ENCODE measurements around the gene TSR2. TPM values are rescaled to one million over a fixed set of nuclear protein-coding genes. Genes with fewer than 3 reads are reported as not detected.
"Not testable (repeated sequence)": the region's sequence is repeated elsewhere in the genome, so short reads cannot be mapped to it uniquely, and the experiment has no call there.

TSR2 gene
- total and polyA plus RNA-seq, 10 of the 15 experiments (the other 5 are each of a cell fraction or from before 2014, with no cell fraction given) = 8.5 to 73.2 (median 30.8) TPM

GRCh38 chrX:54484666-54485065, 44.5 kb downstream of the TSR2 start:
- no peaks in the 10 kb centered on the region for H3K36me3 ChIP-seq (ENCODE audit: control insufficient read depth in 2 of 2, insufficient read depth in 2 of 2, low read length in 1 of 2)
- H2AFZ ChIP-seq (ENCODE audit: control insufficient read depth, low read depth, low read length) = no peak overlapping the region
- intact Hi-C loops (cut with micrococcal nuclease; ENCODE audit: unreplicated experiment) (no loop called here), in situ Hi-C loops (cut with MboI) (no loop called here)
- no peaks in the 10 kb centered on the region for H3K4me1 ChIP-seq (ENCODE audit: control insufficient read depth, insufficient read depth, low read length)
- FAIRE-seq (no peak), DNase-seq (ENCODE audit: low read depth, low spot score) (no peak), ATAC-seq (no peak)
- no peaks in the 10 kb centered on the region for H4K20me1 ChIP-seq (ENCODE audit: control insufficient read depth, insufficient read depth)
- BruUV-seq (replicated peaks) = no TSS peak
- 9% methylated on average over 3 of the region's 3 CpGs for WGBS (ENCODE audit: insufficient coverage, insufficient replicate concordance, low lambda C conversion rate, missing lambda C conversion rate)
- TF ChIP-seq IKZF1 (conservative IDR thresholded peaks at IDR 0.05) (no peak), TAF1 (IDR thresholded peaks at IDR 0.05; ENCODE audit: borderline replicate concordance, low read depth, low read length) (no peak)
- no peak overlapping the region for H3K4me3 ChIP-seq
- H3K4me2 ChIP-seq (ENCODE audit: control insufficient read depth, insufficient read depth) = no peak overlapping the region
- no peaks in the 10 kb centered on the region for H3K9me3 ChIP-seq (replicated peaks; ENCODE audit: control insufficient read depth, insufficient read depth, low read length)
- no peak overlapping the region for H3K9ac ChIP-seq (ENCODE audit: control insufficient read depth, insufficient read depth, low read length)
- POLR2A ChIA-PET = no interaction called here
- RAD21 ChIA-PET (ENCODE audit: unreplicated experiment) = no interaction called here
- no peaks in the 10 kb centered on the region for H3K79me2 ChIP-seq (ENCODE audit: control insufficient read depth, insufficient read depth, low read length)
- CTCF ChIA-PET = no interaction called here
- H3K27me3 ChIP-seq (replicated peaks in 1 of 2; ENCODE audit: control insufficient read depth in 2 of 2, insufficient read depth in 2 of 2, low read length in 1 of 2) = no peaks in the 10 kb centered on the region
- SMC1A ChIA-PET (ENCODE audit: uncharacterized antibody, unreplicated experiment) = no interaction called here
- no peak overlapping the region for H3K27ac ChIP-seq (ENCODE audit: control insufficient read depth, insufficient read depth)

- H3K79me2 ChIP-seq (ENCODE audit: control insufficient read depth, insufficient read depth, low read length); H3K4me3 ChIP-seq; ATAC-seq; H3K9ac ChIP-seq (ENCODE audit: control insufficient read depth, insufficient read depth, low read length); H3K27ac ChIP-seq (ENCODE audit: control insufficient read depth, insufficient read depth); H3K36me3 ChIP-seq (ENCODE audit: control insufficient read depth in 2 of 2, insufficient read depth in 2 of 2, low read length in 1 of 2); FAIRE-seq; H2AFZ ChIP-seq (ENCODE audit: control insufficient read depth, low read depth, low read length); H3K4me2 ChIP-seq (ENCODE audit: control insufficient read depth, insufficient read depth); H3K9me3 ChIP-seq (replicated peaks; ENCODE audit: control insufficient read depth, insufficient read depth, low read length); H3K4me1 ChIP-seq (ENCODE audit: control insufficient read depth, insufficient read depth, low read length); BruUV-seq (replicated peaks); CTCF ChIA-PET; H4K20me1 ChIP-seq (ENCODE audit: control insufficient read depth, insufficient read depth); DNase-seq (ENCODE audit: low read depth, low spot score); in situ Hi-C loops (cut with MboI); SMC1A ChIA-PET (ENCODE audit: uncharacterized antibody, unreplicated experiment); RAD21 ChIA-PET (ENCODE audit: unreplicated experiment); POLR2A ChIA-PET; H3K27me3 ChIP-seq (replicated peaks in 1 of 2; ENCODE audit: control insufficient read depth in 2 of 2, insufficient read depth in 2 of 2, low read length in 1 of 2); intact Hi-C loops (cut with micrococcal nuclease; ENCODE audit: unreplicated experiment): not testable (repeated sequence)
- WGBS (ENCODE audit: insufficient coverage, insufficient replicate concordance, low lambda C conversion rate, missing lambda C conversion rate) = 33% methylated on average over 5 of the region's 5 CpGs
Measured at GRCh38 chrX:54489819-54490218, 49.6 kb downstream of the TSR2 start.
